Measurements from ENCODE around the gene MRPL43. TPM values are rescaled to one million over a fixed set of nuclear protein-coding genes. Genes with fewer than 3 reads are reported as not detected.

Gene MRPL43
- total and polyA plus RNA-seq, 4 donors, result 30.5 to 76.0 (median 57.8) TPM

DNA sequence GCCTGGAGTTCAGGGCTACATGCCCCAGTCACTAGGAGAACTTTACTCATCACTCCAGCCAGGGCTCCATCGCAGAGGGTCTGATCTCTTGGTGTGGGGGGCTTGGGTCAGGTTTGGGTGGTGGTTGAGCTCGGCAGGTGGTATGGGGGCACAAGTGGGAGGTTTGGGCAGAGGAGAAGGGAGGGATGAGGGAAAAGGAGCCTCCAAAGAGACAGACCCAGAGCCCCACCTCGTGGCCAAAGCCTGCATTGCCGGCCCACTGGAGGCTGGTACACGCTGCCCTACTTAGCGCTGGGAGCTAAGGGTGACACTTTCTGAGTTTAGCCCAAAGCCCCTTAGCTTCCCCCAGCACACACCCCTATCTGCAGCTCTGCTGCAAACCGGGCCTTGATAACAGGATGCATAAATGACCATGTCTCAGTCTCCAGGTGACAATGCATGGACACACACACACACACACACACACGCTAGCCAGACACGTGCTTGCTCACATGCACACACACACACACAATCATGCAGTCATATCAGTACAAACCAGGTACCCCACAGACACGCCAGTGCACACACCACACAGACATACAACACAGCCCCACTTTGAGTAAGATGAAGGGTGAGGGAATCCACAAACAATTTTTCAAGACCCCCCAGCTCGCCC lies 27.1 kb upstream of the MRPL43 start:
- WGBS, result 19% methylated on average over 11 of the region's 11 CpGs
- H3K4me1 ChIP-seq (ENCODE audit: control insufficient read depth in 4 of 4, insufficient read depth in 4 of 4, low read length in 3 of 4), result peaks cover 2 to 13% (median 3%) of the 10 kb centered on the region in 4 donors
- DNase-seq (ENCODE audit: low spot score), result peak; percentile 90
- no peaks in the 10 kb centered on the region for H3K9me3 ChIP-seq (ENCODE audit: control insufficient read depth in 4 of 4, low read length in 3 of 4)
- H3K27me3 ChIP-seq (ENCODE audit: control insufficient read depth in 4 of 4, insufficient read depth in 4 of 4, low read length in 3 of 4), result peaks cover 0 to 2% (median under 1%) of the 10 kb centered on the region in 4 donors
- H3K36me3 ChIP-seq (ENCODE audit: control insufficient read depth in 4 of 4, insufficient read depth in 3 of 4, low read depth in 1 of 4, low read length in 3 of 4), result no peaks in the 10 kb centered on the region
- no peak overlapping the region for H3K9ac ChIP-seq (ENCODE audit: low read depth in 1 of 2, low read length in 2 of 2)
- no peak overlapping the region for H3K27ac ChIP-seq (ENCODE audit: low read depth in 1 of 2, low read length in 2 of 2)
- H3K4me3 ChIP-seq (ENCODE audit: low read depth in 1 of 3, low read length in 3 of 3), result no peak overlapping the region
- TF ChIP-seq HNF4G (IDR thresholded peaks at IDR 0.05), result no peak
- peak; percentile 86 to 89 for TF ChIP-seq RAD21 (IDR thresholded peaks at IDR 0.05)
- no peak for TF ChIP-seq FOXA1 (IDR thresholded peaks at IDR 0.05)
- TF ChIP-seq, protein P1, sequence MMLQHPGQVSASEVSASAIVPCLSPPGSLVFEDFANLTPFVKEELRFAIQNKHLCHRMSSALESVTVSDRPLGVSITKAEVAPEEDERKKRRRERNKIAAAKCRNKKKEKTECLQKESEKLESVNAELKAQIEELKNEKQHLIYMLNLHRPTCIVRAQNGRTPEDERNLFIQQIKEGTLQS (IDR thresholded peaks at IDR 0.05), result no peak
- TF ChIP-seq, protein P2, sequence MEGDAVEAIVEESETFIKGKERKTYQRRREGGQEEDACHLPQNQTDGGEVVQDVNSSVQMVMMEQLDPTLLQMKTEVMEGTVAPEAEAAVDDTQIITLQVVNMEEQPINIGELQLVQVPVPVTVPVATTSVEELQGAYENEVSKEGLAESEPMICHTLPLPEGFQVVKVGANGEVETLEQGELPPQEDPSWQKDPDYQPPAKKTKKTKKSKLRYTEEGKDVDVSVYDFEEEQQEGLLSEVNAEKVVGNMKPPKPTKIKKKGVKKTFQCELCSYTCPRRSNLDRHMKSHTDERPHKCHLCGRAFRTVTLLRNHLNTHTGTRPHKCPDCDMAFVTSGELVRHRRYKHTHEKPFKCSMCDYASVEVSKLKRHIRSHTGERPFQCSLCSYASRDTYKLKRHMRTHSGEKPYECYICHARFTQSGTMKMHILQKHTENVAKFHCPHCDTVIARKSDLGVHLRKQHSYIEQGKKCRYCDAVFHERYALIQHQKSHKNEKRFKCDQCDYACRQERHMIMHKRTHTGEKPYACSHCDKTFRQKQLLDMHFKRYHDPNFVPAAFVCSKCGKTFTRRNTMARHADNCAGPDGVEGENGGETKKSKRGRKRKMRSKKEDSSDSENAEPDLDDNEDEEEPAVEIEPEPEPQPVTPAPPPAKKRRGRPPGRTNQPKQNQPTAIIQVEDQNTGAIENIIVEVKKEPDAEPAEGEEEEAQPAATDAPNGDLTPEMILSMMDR (IDR thresholded peaks at IDR 0.05; ENCODE audit: low read depth, low read length, missing input control), result peak; percentile 97
- no peak for TF ChIP-seq TAF1 (conservative IDR thresholded peaks at IDR 0.05)
- no peak for TF ChIP-seq EGR1 (IDR thresholded peaks at IDR 0.05; ENCODE audit: low read depth in 2 of 2)

DNA sequence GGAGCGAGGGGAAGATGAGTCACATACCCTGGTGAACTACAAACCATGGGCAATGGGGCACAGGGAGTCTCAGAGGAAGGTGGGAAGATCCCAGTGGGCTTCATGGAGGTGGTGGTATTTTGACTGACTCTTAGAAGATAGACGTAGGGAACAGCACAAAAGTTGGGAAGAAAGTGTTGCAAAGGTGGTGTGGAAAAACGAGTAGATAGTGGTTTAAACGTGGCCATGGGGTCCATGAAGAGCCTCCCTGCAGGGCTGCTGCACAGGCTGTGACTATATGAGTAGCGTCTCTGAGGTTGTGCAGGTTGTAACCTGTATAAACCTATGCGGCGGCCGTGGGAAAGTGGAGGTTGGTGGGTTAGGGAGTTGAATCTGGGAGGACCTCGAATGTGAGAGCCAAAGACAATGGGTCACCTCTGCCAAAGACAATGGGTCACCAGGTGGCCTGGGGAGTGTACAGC lies 26.1 kb upstream of the MRPL43 start:
- Histone ChIP-seq H3K9me3 (ENCODE audit: control insufficient read depth in 4 of 4, low read length in 3 of 4) (no peaks in the 10 kb centered on the region), H3K36me3 (ENCODE audit: control insufficient read depth in 4 of 4, insufficient read depth in 3 of 4, low read depth in 1 of 4, low read length in 3 of 4) (no peaks in the 10 kb centered on the region), H3K27ac (ENCODE audit: low read depth in 1 of 2, low read length in 2 of 2) (no peak overlapping the region), H3K9ac (ENCODE audit: low read depth in 1 of 2, low read length in 2 of 2) (no peak overlapping the region), H3K4me3 (ENCODE audit: low read depth in 1 of 3, low read length in 3 of 3) (no peak overlapping the region), H3K27me3 (ENCODE audit: control insufficient read depth in 4 of 4, insufficient read depth in 4 of 4, low read length in 3 of 4) (peaks cover 0 to 2% (median under 1%) of the 10 kb centered on the region in 4 donors), H3K4me1 (ENCODE audit: control insufficient read depth in 4 of 4, insufficient read depth in 4 of 4, low read length in 3 of 4) (peaks cover 0 to 9% (median 3%) of the 10 kb centered on the region in 4 donors)
- TF ChIP-seq, protein P3, sequence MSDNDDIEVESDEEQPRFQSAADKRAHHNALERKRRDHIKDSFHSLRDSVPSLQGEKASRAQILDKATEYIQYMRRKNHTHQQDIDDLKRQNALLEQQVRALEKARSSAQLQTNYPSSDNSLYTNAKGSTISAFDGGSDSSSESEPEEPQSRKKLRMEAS (IDR thresholded peaks at IDR 0.05), result no peak
- TF ChIP-seq FOXA1 (IDR thresholded peaks at IDR 0.05) (no peak), NR2F2 (IDR thresholded peaks at IDR 0.05) (no peak), JUND (IDR thresholded peaks at IDR 0.05) (no peak), RAD21 (IDR thresholded peaks at IDR 0.05) (no peak)
- TF ChIP-seq, protein P2 (IDR thresholded peaks at IDR 0.05; ENCODE audit: low read depth, low read length, missing input control), result no peak
- DNase-seq (ENCODE audit: low spot score), result no peak
- WGBS, result 52% methylated on average over 9 of the region's 9 CpGs
